WTC11 (cell line): Measurements from ENCODE around the gene MRPS15. TPM values are rescaled to one million over a fixed set of nuclear protein-coding genes. Genes with fewer than 3 reads are reported as not detected.

ENCODE experiments used
- ATAC-seq: fragments of 200-7000 bp; cut with Tn5 transposase; 2 replicates; pipeline ENCODE4 v1.10.0; 2021; ENCODE audit warnings: mild to moderate bottlenecking, moderate library complexity
- CTCF ChIA-PET: fragments of 300-600 bp; sonication (Branson Sonifier 250); formaldehyde crosslinking; loops from one replicate; lab custom pipeline; 2021; ENCODE audit warnings: antibody characterized with exemption; lab: Charles Lee
- POLR2A ChIA-PET: fragments of 350-600 bp; sonication (Branson Sonifier 250); formaldehyde crosslinking; loops from one replicate; lab custom pipeline; 2021; ENCODE audit warnings: antibody characterized with exemption; lab: Charles Lee
- DNase-seq: peaks from one replicate; pipeline ENCODE4 v3.0.0; 2021; ENCODE audit warnings: low spot score
- H3K27ac Mint-ChIP-seq: 2 replicates; pipeline ENCODE4 v1.8.0; 2021; ENCODE audit warnings: mixed read lengths
- H3K27me3 Mint-ChIP-seq: 2 replicates; pipeline ENCODE4 v1.8.0; 2021; ENCODE audit warnings: low read depth, mild to moderate bottlenecking, moderate library complexity, mixed read lengths
- H3K36me3 Mint-ChIP-seq: 2 replicates; pipeline ENCODE4 v1.8.0; 2021; ENCODE audit warnings: mixed read lengths
- H3K4me1 Mint-ChIP-seq: 2 replicates; pipeline ENCODE4 v1.8.0; 2022; ENCODE audit warnings: mixed read lengths
- H3K4me3 Mint-ChIP-seq: 2 replicates; pipeline ENCODE4 v1.8.0; 2021; ENCODE audit warnings: mild to moderate bottlenecking, moderate library complexity, mixed read lengths
- H3K9me3 Mint-ChIP-seq: 2 replicates; pipeline ENCODE4 v1.8.0; 2021; ENCODE audit warnings: mixed read lengths
- CBFB ChIP-seq: sonication (generic); formaldehyde crosslinking; IDR thresholded peaks from 2 replicates; pipeline ENCODE4 v1.8.1; 2022; ENCODE audit warnings: mild to moderate bottlenecking, low read depth, missing genetic modification reagents
- EMX1 ChIP-seq: fragments of 250-450 bp; sonication (Bioruptor Pico); IDR thresholded peaks from 2 replicates; pipeline ENCODE4 v1.8.0; 2021; ENCODE audit warnings: mild to moderate bottlenecking
- ESRRA ChIP-seq: sonication (generic); formaldehyde crosslinking; IDR thresholded peaks from 2 replicates; pipeline ENCODE4 v1.8.1; 2022; ENCODE audit warnings: mild to moderate bottlenecking, missing genetic modification reagents, borderline replicate concordance
- FOXK1 ChIP-seq: sonication (generic); formaldehyde crosslinking; IDR thresholded peaks from 2 replicates; pipeline ENCODE4 v1.8.0; 2022; ENCODE audit warnings: mild to moderate bottlenecking, moderate library complexity, missing genetic modification reagents
- GRHL2 ChIP-seq: fragments of 250-450 bp; sonication (Bioruptor Pico); IDR thresholded peaks from 2 replicates; pipeline ENCODE4 v1.8.0; 2022; ENCODE audit warnings: mild to moderate bottlenecking, moderate library complexity; ENCODE audit not compliant: insufficient replicate concordance, severe bottlenecking
- GTF2I ChIP-seq: fragments of 250-450 bp; sonication (Bioruptor Pico); conservative IDR thresholded peaks from 2 replicates; pipeline ENCODE4 v1.4.0; 2021; ENCODE audit warnings: mild to moderate bottlenecking
- HMGA2 ChIP-seq: fragments of 250-450 bp; sonication (Bioruptor Pico); IDR thresholded peaks from 2 replicates; pipeline ENCODE4 v1.4.0; 2021; ENCODE audit warnings: mild to moderate bottlenecking, moderate library complexity
- JAZF1 ChIP-seq: fragments of 250-450 bp; sonication (Bioruptor Pico); IDR thresholded peaks from 2 replicates; pipeline ENCODE4 v1.9.0; 2021; ENCODE audit warnings: moderate library complexity, mild to moderate bottlenecking, inconsistent platforms
- KAT7 ChIP-seq: sonication (generic); formaldehyde crosslinking; IDR thresholded peaks from 2 replicates; pipeline ENCODE4 v1.8.1; 2023; ENCODE audit warnings: missing genetic modification reagents, mild to moderate bottlenecking, borderline replicate concordance
- MYBL2 ChIP-seq: sonication (generic); formaldehyde crosslinking; IDR thresholded peaks from 2 replicates; pipeline ENCODE4 v1.8.1; 2023; ENCODE audit warnings: mild to moderate bottlenecking, moderate library complexity, missing genetic modification reagents
- NR1H2 ChIP-seq: sonication (generic); formaldehyde crosslinking; IDR thresholded peaks from 2 replicates; pipeline ENCODE4 v1.9.0; 2021; ENCODE audit warnings: mild to moderate bottlenecking, moderate library complexity, missing genetic modification reagents
- NR2C2 ChIP-seq: sonication (generic); formaldehyde crosslinking; IDR thresholded peaks from 2 replicates; pipeline ENCODE4 v1.8.0; 2022; ENCODE audit warnings: mild to moderate bottlenecking, missing genetic modification reagents
- NR3C1 ChIP-seq: sonication (generic); formaldehyde crosslinking; conservative IDR thresholded peaks from 2 replicates; pipeline ENCODE4 v1.8.1; 2023; ENCODE audit warnings: low read depth, mild to moderate bottlenecking, missing genetic modification reagents
- PRRX2 ChIP-seq: fragments of 250-450 bp; sonication (Bioruptor Pico); IDR thresholded peaks from 2 replicates; pipeline ENCODE4 v1.8.0; 2021; ENCODE audit warnings: mild to moderate bottlenecking
- RORB ChIP-seq: fragments of 250-450 bp; sonication (Bioruptor Pico); IDR thresholded peaks from 2 replicates; pipeline ENCODE4 v1.9.0; 2021; ENCODE audit warnings: mild to moderate bottlenecking
- SMAD3 ChIP-seq: sonication (generic); formaldehyde crosslinking; IDR thresholded peaks from 2 replicates; pipeline ENCODE4 v1.8.0; 2022; ENCODE audit warnings: missing genetic modification reagents, mild to moderate bottlenecking, borderline replicate concordance
- SP1 ChIP-seq: sonication (generic); formaldehyde crosslinking; conservative IDR thresholded peaks from 2 replicates; pipeline ENCODE4 v1.8.1; 2022; ENCODE audit warnings: missing genetic modification reagents
- ZBTB21 ChIP-seq: sonication (generic); formaldehyde crosslinking; IDR thresholded peaks from 2 replicates; pipeline ENCODE4 v1.8.1; 2023; ENCODE audit warnings: mild to moderate bottlenecking, missing genetic modification reagents, borderline replicate concordance
- ZNF416 ChIP-seq: fragments of 250-450 bp; sonication (Bioruptor Pico); IDR thresholded peaks from 2 replicates; pipeline ENCODE4 v1.9.0; 2021; ENCODE audit warnings: mild to moderate bottlenecking, inconsistent platforms
- total RNA-seq: library from RNA; stranded (reverse); gene quantifications from 3 replicates; pipeline ENCODE4 v1.2.3, GENCODE V29; 2021
- TF ChIP-seq, protein P1 (sequence below): fragments of 250-450 bp; sonication (Bioruptor Pico); IDR thresholded peaks from 2 replicates; pipeline ENCODE4 v1.9.0; 2021; ENCODE audit warnings: mild to moderate bottlenecking
- TF ChIP-seq, protein P2 (sequence below): sonication (generic); formaldehyde crosslinking; IDR thresholded peaks from 2 replicates; pipeline ENCODE4 v1.8.1; 2022; ENCODE audit warnings: missing genetic modification reagents, borderline replicate concordance
- TF ChIP-seq, protein P3 (sequence below): sonication (generic); formaldehyde crosslinking; IDR thresholded peaks from 2 replicates; pipeline ENCODE4 v1.8.0; 2023; ENCODE audit warnings: mild to moderate bottlenecking, missing genetic modification reagents
- TF ChIP-seq, protein P4 (sequence below): fragments of 200-600 bp; IDR thresholded peaks from 2 replicates; pipeline ENCODE4 v1.8.0; 2022; ENCODE audit warnings: antibody characterized with exemption

The MRPS15 gene
- total RNA-seq, 1 experiment from 2014 or later, result 113 TPM

DNA sequence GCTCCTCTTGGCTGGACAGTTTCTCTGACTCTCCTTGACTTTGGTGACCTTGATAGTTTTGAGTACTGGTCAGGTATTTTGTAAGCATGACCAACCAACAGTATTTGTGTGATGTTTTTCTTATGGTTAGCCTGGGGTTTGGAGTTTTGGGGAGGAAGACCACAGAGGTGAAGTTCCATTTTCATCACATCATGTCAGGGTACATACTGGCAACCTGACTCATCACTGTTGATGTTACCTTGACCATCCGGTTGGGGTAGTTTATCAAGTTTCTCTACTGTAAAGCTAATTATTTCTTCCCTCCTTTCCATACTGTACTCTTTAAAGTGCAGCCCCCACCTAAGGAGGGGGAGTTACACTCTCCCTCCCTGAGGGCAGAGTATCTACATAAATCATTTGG lies 27.4 kb downstream of the MRPS15 start:
- Mint-ChIP-seq H3K9me3 (no peaks in the 10 kb centered on the region), H3K27me3 (no peaks in the 10 kb centered on the region), H3K36me3 (no peaks in the 10 kb centered on the region), H3K27ac (no peak overlapping the region), H3K4me1 (peaks cover 13% of the 10 kb centered on the region), H3K4me3 (no peak overlapping the region)
- CTCF ChIA-PET, result no interaction called here
- TF ChIP-seq MYBL2 (CRISPR knock-in tag), result no peak
- TF ChIP-seq SP1 (CRISPR knock-in tag), result no peak
- TF ChIP-seq NR3C1 (CRISPR knock-in tag), result no peak
- POLR2A ChIA-PET, result no interaction called here
- ATAC-seq, result no peak
- no peak for DNase-seq

DNA sequence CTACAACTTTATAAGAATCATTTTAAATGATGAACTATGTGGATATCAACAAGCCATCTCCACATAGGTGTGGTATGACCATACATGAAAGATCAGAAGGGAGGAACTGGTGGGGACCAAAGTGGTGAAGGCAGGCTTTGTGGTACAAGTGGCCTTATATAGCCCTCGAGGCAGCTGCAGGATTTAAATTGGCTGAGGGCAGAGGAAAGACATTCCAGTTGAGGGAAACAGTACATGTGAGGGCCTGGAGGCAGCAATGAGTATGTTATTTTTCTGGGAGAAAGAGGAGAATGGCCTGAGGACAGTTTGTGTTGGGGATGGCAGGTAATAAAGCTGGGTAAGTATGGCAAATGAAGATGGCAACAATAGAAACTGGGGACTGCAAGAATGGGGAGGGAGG lies 31.1 kb downstream of the MRPS15 start:
- Mint-ChIP-seq H3K27ac (no peak overlapping the region), H3K27me3 (peaks cover 6% of the 10 kb centered on the region; the same call in 1 of the 2 replicates), H3K4me3 (no peak overlapping the region), H3K9me3 (no peaks in the 10 kb centered on the region), H3K36me3 (no peaks in the 10 kb centered on the region), H3K4me1 (no peaks in the 10 kb centered on the region)
- CTCF ChIA-PET, result interaction anchor here (1.1 to 2.3 kb wide), 3 partner anchors 17 to 90 kb away, joined by 4 to 6 read pairs (median 4); partner anchors contain the start of gene OSCP1
- TF ChIP-seq NR2C2 (CRISPR knock-in tag), result no peak
- ATAC-seq, result no peak
- DNase-seq, result no peak
- POLR2A ChIA-PET, result no interaction called here

DNA sequence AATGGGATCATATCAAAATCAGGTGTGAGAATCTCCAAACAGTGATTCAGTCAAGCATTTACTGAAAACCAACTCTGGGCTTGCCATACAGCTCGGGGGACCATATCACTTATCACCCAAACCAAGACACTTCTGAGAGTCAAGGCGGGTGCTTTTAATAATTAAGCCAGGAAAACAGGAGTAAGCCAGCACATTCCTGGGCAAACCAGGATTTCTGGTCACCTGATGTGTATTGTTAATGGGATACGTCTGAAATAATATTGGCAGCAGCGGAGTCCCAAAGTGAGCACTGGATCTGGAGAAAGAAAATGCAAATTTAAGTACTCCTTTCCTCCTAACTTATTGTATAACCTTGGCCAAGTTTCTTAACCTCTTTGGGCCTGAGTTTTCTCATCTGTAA lies 31.6 kb downstream of the MRPS15 start:
- POLR2A ChIA-PET, result no interaction called here
- Mint-ChIP-seq H3K4me3 (no peak overlapping the region), H3K36me3 (no peaks in the 10 kb centered on the region), H3K27ac (no peak overlapping the region), H3K4me1 (no peaks in the 10 kb centered on the region)
- no peak for DNase-seq
- TF ChIP-seq HMGA2 (CRISPR knock-in tag) (no peak), JAZF1 (CRISPR knock-in tag) (no peak), NR2C2 (CRISPR knock-in tag) (no peak), ZNF416 (CRISPR knock-in tag) (no peak), EMX1 (CRISPR knock-in tag) (no peak), KAT7 (CRISPR knock-in tag) (no peak), NR1H2 (CRISPR knock-in tag) (no peak), CBFB (no peak), PRRX2 (CRISPR knock-in tag) (no peak), FOXK1 (CRISPR knock-in tag) (no peak), RORB (CRISPR knock-in tag) (no peak), SMAD3 (CRISPR knock-in tag) (no peak), ESRRA (CRISPR knock-in tag) (no peak), GTF2I (CRISPR knock-in tag) (no peak), ZBTB21 (CRISPR knock-in tag) (no peak), GRHL2 (CRISPR knock-in tag) (no peak)
- TF ChIP-seq, protein P1, sequence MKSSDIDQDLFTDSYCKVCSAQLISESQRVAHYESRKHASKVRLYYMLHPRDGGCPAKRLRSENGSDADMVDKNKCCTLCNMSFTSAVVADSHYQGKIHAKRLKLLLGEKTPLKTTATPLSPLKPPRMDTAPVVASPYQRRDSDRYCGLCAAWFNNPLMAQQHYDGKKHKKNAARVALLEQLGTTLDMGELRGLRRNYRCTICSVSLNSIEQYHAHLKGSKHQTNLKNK (CRISPR knock-in tag), result no peak
- TF ChIP-seq, protein P2, sequence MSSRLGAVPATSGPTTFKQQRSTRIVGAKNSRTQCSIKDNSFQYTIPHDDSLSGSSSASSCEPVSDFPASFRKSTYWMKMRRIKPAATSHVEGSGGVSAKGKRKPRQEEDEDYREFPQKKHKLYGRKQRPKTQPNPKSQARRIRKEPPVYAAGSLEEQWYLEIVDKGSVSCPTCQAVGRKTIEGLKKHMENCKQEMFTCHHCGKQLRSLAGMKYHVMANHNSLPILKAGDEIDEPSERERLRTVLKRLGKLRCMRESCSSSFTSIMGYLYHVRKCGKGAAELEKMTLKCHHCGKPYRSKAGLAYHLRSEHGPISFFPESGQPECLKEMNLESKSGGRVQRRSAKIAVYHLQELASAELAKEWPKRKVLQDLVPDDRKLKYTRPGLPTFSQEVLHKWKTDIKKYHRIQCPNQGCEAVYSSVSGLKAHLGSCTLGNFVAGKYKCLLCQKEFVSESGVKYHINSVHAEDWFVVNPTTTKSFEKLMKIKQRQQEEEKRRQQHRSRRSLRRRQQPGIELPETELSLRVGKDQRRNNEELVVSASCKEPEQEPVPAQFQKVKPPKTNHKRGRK, result no peak
- TF ChIP-seq, protein P3, sequence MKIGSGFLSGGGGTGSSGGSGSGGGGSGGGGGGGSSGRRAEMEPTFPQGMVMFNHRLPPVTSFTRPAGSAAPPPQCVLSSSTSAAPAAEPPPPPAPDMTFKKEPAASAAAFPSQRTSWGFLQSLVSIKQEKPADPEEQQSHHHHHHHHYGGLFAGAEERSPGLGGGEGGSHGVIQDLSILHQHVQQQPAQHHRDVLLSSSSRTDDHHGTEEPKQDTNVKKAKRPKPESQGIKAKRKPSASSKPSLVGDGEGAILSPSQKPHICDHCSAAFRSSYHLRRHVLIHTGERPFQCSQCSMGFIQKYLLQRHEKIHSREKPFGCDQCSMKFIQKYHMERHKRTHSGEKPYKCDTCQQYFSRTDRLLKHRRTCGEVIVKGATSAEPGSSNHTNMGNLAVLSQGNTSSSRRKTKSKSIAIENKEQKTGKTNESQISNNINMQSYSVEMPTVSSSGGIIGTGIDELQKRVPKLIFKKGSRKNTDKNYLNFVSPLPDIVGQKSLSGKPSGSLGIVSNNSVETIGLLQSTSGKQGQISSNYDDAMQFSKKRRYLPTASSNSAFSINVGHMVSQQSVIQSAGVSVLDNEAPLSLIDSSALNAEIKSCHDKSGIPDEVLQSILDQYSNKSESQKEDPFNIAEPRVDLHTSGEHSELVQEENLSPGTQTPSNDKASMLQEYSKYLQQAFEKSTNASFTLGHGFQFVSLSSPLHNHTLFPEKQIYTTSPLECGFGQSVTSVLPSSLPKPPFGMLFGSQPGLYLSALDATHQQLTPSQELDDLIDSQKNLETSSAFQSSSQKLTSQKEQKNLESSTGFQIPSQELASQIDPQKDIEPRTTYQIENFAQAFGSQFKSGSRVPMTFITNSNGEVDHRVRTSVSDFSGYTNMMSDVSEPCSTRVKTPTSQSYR (CRISPR knock-in tag), result no peak
- TF ChIP-seq, protein P4, sequence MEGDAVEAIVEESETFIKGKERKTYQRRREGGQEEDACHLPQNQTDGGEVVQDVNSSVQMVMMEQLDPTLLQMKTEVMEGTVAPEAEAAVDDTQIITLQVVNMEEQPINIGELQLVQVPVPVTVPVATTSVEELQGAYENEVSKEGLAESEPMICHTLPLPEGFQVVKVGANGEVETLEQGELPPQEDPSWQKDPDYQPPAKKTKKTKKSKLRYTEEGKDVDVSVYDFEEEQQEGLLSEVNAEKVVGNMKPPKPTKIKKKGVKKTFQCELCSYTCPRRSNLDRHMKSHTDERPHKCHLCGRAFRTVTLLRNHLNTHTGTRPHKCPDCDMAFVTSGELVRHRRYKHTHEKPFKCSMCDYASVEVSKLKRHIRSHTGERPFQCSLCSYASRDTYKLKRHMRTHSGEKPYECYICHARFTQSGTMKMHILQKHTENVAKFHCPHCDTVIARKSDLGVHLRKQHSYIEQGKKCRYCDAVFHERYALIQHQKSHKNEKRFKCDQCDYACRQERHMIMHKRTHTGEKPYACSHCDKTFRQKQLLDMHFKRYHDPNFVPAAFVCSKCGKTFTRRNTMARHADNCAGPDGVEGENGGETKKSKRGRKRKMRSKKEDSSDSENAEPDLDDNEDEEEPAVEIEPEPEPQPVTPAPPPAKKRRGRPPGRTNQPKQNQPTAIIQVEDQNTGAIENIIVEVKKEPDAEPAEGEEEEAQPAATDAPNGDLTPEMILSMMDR, result no peak
- TF ChIP-seq, all 79 proteins: peak for 0
- Mint-ChIP-seq H3K9me3 (no peaks in the 10 kb centered on the region), H3K27me3 (peaks cover 6% of the 10 kb centered on the region; the same call in 1 of the 2 replicates)
- CTCF ChIA-PET, result no interaction called here
- no peak for ATAC-seq
